Bronchial epithelial cell (primary cell): ENCODE data around the gene URB1. TPM values are rescaled to one million over a fixed set of nuclear protein-coding genes. Genes with fewer than 3 reads are reported as not detected.

Experiments used
- DNase-seq: peaks from one replicate; pipeline ENCODE4 v3.0.0-alpha.2; 2010; ENCODE audit warnings: low read depth
- FAIRE-seq: peaks from 2 replicates; lab custom pipeline; 2011; peaks lifted over from hg19 to GRCh38; lab: Jason Lieb, UNC
- H3K27me3 ChIP-seq: 2 replicates; pipeline ENCODE4 v1.5.1; 2011; ENCODE audit warnings: low read length; ENCODE audit not compliant: control insufficient read depth, insufficient read depth
- H3K36me3 ChIP-seq: 2 replicates; pipeline ENCODE4 v1.5.1; 2011; ENCODE audit warnings: low read length; ENCODE audit not compliant: control insufficient read depth, insufficient read depth
- H3K4me3 ChIP-seq: 2 replicates; pipeline ENCODE4 v1.5.1; 2011; ENCODE audit warnings: mild to moderate bottlenecking, low read depth, low read length, control low read depth
- total RNA-seq: library from RNA; depleted of rRNA; stranded (reverse); fragments of >200 nt; gene quantifications from 2 replicates; pipeline ENCODE4 v1.2.1, GENCODE V29; 2014
- TF ChIP-seq, protein P1 (sequence below): IDR thresholded peaks from 2 replicates; pipeline ENCODE4 v1.5.1; 2011; ENCODE audit warnings: mild to moderate bottlenecking, moderate library complexity, low read length, control low read depth, inconsistent platforms; ENCODE audit not compliant: insufficient read depth, severe bottlenecking

Gene URB1
- total RNA-seq, 1 donor from 2014 or later: 22.4 TPM

DNA sequence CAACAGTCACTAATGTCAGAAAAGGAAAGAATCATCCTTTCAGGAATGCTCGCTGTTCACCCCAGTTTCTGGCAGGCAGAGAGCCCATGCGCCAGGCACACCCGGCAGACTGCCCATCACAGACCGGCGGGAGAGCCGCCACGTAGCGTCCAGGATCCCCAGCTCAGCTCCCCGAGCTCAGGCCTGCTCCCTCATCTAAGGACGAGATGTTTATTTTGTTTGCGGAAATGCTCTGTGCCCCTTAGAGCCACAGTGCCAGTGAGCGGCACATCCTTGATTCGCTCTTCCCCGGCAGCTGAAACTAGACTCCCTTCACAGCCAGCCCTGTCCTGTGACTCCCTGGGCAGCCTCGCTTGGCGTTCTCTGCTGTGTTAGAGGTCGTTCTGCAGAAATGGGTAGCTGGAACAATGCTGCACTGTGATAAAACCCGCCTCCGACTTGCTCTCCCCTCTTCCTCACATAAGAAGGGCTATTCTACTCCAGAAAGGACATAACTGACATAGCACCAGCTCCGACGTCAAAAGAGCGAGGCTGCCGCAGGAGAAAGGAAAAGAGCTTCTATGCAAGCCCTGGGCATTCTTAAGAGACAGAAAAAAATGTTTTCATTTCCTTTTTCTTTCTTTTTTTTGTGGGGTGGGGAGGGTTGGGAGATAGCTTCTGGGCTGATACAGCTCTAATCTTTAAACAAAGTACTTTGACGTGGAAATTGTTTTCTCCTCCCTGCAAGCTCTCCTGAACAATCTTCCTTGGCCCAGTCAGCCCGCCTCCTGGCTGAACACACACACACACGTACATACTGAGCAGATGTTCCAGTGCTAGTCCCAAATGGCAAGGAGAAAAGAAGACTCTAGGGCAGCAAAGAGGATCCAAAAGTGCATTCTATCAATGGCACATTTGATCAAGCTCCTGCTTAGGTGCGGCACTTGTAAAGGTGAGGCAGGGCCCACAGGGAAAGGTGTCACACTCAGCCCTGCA is 56.9 kb downstream of the URB1 start:
- TF ChIP-seq, protein P1, sequence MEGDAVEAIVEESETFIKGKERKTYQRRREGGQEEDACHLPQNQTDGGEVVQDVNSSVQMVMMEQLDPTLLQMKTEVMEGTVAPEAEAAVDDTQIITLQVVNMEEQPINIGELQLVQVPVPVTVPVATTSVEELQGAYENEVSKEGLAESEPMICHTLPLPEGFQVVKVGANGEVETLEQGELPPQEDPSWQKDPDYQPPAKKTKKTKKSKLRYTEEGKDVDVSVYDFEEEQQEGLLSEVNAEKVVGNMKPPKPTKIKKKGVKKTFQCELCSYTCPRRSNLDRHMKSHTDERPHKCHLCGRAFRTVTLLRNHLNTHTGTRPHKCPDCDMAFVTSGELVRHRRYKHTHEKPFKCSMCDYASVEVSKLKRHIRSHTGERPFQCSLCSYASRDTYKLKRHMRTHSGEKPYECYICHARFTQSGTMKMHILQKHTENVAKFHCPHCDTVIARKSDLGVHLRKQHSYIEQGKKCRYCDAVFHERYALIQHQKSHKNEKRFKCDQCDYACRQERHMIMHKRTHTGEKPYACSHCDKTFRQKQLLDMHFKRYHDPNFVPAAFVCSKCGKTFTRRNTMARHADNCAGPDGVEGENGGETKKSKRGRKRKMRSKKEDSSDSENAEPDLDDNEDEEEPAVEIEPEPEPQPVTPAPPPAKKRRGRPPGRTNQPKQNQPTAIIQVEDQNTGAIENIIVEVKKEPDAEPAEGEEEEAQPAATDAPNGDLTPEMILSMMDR: no peak
- no peak overlapping the region for H3K4me3 ChIP-seq
- H3K36me3 ChIP-seq: peaks cover 36% of the 10 kb centered on the region
- DNase-seq (no peak), FAIRE-seq (no peak)
- no peaks in the 10 kb centered on the region for H3K27me3 ChIP-seq

DNA sequence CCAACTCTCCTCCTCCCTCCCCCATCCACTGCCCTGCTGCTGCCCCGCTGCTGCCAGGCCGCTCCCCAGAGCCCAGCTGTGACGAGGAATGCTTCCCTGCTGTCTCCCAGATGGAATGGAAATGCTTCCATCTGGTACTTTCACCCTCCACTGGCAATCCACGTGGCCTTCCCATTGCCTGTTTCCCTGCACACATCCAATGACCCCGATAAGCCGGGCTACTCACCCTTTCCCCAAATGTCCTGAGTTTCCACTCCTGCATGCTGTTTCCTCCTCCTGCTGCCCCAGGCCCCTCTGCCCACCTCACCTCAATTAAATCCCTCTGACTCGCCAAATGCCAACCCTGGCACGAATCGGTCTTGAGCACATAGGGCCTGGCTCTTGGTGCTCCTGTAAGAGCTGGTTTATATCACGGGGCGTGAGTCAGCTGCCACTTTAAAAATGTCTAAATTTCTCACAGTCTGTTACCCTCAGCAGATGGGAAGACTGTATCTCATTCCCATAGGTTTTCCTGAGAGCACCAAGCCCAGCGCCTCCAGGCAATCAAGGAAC is 57.8 kb downstream of the URB1 start:
- peaks cover 36% of the 10 kb centered on the region for H3K36me3 ChIP-seq

DNA sequence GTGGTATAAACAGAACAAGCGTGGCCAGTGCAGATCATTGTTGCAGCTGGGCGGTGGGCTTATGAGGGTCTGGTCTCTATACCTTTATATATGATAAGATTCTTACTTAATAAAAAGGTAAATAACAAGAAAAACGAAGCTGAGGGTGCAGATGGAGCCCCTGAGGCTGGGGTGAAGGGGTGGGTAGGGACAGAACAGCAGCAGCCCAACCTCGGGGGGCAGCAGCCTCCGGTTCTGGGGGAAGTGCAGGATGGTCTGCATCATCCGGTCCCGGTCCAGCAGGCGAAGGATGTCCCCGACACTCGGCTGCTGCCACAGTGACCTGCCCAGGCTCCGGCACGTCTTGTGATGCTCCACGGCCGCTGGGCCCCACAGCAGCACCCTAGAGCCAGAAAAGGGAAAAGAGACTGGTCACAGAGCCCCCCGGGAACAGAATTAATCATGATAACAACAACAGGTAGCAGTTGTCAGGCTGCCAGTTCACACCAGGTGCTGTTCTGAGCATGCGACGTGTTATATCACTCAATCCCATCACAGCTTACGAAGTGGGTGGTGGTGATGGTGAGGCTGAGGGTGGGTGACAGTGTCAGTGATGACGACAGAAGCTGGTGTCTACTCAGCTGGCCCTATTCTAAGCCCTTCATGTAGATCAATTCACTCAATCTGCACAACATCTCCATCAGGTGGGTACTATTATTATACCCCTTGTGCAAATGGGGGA is 58.7 kb downstream of the URB1 start:
- H3K27me3 ChIP-seq: no peaks in the 10 kb centered on the region
- H3K36me3 ChIP-seq: peaks cover 37% of the 10 kb centered on the region
- TF ChIP-seq, protein P1: no peak
- H3K4me3 ChIP-seq: no peak overlapping the region
- FAIRE-seq (no peak), DNase-seq (no peak)

More for the DNA sequence above, 57.8 kb downstream of the URB1 start:
- FAIRE-seq (no peak), DNase-seq (no peak)
- Histone ChIP-seq H3K4me3 (no peak overlapping the region), H3K27me3 (no peaks in the 10 kb centered on the region)
- TF ChIP-seq, protein P1: no peak

DNA sequence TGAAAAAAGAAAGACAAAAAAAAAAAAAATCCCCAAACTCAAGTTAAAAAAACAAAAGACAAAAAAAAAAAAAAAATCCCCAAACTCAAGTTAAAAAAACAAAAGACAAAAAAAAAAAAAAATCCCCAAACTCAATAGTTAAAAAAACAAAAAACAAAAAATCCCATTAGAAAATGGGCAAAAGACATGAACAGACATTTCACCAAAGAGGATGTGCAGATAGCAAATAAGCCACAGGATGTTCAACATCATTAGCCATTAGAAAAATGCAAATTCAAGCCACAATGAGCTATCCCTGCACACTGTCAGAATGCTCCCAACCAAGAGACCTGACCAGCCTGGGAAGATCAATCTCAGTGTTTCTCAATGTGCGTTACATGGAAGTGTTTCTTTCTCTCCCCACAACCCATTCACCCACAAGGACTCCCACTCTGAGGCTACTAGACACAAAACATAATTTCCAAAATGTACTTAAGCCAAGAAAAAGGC is 60.3 kb downstream of the URB1 start:
- peaks cover 27% of the 10 kb centered on the region for H3K36me3 ChIP-seq
- DNase-seq: no peak
- H3K4me3 ChIP-seq: no peak overlapping the region
- no peak for FAIRE-seq
- TF ChIP-seq, protein P1: no peak
- H3K27me3 ChIP-seq: no peaks in the 10 kb centered on the region

DNA sequence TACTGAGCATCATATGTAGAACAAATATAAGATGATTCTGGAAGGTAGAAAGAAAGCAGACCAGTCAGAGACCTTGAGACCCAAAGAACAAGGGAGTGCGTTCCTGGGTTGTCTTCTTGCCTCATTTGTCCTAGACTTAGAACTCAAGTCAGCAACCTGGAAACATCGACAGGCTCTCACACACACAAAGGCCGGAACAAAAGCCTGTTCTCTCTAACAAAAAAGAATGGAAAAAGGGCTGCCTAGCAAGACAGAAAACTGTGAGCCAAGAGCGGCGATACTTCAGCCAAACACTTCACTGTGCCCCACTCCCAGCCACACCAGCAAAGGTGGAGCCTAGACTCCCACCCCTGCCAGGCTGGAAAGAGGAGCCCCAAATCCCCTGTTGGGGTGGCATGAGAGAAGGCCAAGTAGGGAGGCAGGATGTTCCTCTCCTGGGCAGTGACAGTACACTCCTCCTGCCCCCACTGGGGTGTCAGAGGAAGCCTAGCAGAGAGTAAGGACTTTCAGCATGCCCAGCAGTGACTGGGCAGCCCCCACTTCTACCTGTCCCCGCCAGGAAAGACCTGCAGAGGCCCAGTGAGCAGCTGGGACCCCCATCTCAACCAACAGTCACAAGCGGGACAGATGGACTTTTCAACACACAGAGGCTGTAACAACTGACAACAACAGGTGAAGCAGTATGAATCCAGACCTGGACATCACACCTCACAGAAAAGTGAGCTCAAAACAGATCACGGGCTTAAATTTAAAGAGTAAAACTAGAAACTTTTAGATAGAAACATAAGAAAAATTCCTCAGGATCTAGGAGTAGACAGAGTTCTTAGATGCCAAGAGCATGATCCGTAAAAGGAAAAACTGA is 61.1 kb downstream of the URB1 start:
- TF ChIP-seq, protein P1: no peak
- FAIRE-seq (no peak), DNase-seq (no peak)
- Histone ChIP-seq H3K4me3 (no peak overlapping the region), H3K36me3 (peaks cover 24% of the 10 kb centered on the region), H3K27me3 (no peaks in the 10 kb centered on the region)
